ENCODE measurements around the gene SLCO4C1. TPM values are rescaled to one million over a fixed set of nuclear protein-coding genes. Genes with fewer than 3 reads are reported as not detected.

Gene SLCO4C1
- total RNA-seq, 1 donor from 2014 or later = 0.11 TPM

GRCh38 chr5:102223542-102224477 lies 72.3 kb downstream of the SLCO4C1 start:
- Mint-ChIP-seq H3K4me1 (ENCODE audit: unreplicated experiment) (no peaks in the 10 kb centered on the region), H3K27me3 (ENCODE audit: unreplicated experiment) (no peaks in the 10 kb centered on the region), H3K36me3 (ENCODE audit: unreplicated experiment) (no peaks in the 10 kb centered on the region), H3K9me3 (ENCODE audit: unreplicated experiment) (peaks cover 8% of the 10 kb centered on the region), H3K4me3 (ENCODE audit: unreplicated experiment) (no peak overlapping the region), H3K27ac (ENCODE audit: unreplicated experiment) (no peak overlapping the region)
- DNase-seq (ENCODE audit: extremely low spot score, unreplicated experiment) = no peak
- peak; percentile 49 for TF ChIP-seq CTCF (IDR thresholded peaks at IDR 0.05)

- Mint-ChIP-seq H3K4me3 (ENCODE audit: unreplicated experiment) (no peak overlapping the region), H3K9me3 (ENCODE audit: unreplicated experiment) (peaks cover 8% of the 10 kb centered on the region), H3K36me3 (ENCODE audit: unreplicated experiment) (no peaks in the 10 kb centered on the region), H3K4me1 (ENCODE audit: unreplicated experiment) (no peaks in the 10 kb centered on the region), H3K27me3 (ENCODE audit: unreplicated experiment) (no peaks in the 10 kb centered on the region), H3K27ac (ENCODE audit: unreplicated experiment) (no peak overlapping the region)
- no peak for TF ChIP-seq CTCF (IDR thresholded peaks at IDR 0.05)
- no peak for DNase-seq (ENCODE audit: extremely low spot score, unreplicated experiment)
Observed at GRCh38 chr5:102222772-102223171, 73.3 kb downstream of the SLCO4C1 start.

- H3K4me3 Mint-ChIP-seq (ENCODE audit: unreplicated experiment) = no peak overlapping the region
- no peaks in the 10 kb centered on the region for H3K4me1 Mint-ChIP-seq (ENCODE audit: unreplicated experiment)
- H3K27ac Mint-ChIP-seq (ENCODE audit: unreplicated experiment) = no peak overlapping the region
- no peaks in the 10 kb centered on the region for H3K36me3 Mint-ChIP-seq (ENCODE audit: unreplicated experiment)
- peaks cover 8% of the 10 kb centered on the region for H3K9me3 Mint-ChIP-seq (ENCODE audit: unreplicated experiment)
- H3K27me3 Mint-ChIP-seq (ENCODE audit: unreplicated experiment) = no peaks in the 10 kb centered on the region
- no peak for DNase-seq (ENCODE audit: extremely low spot score, unreplicated experiment)
- TF ChIP-seq CTCF (IDR thresholded peaks at IDR 0.05) = no peak
Observed at GRCh38 chr5:102221949-102222348, 74.1 kb downstream of the SLCO4C1 start.

- no peaks in the 10 kb centered on the region for H3K36me3 Mint-ChIP-seq (ENCODE audit: unreplicated experiment)
- TF ChIP-seq CTCF (IDR thresholded peaks at IDR 0.05) = no peak
- H3K9me3 Mint-ChIP-seq (ENCODE audit: unreplicated experiment) = peaks cover 8% of the 10 kb centered on the region
- no peaks in the 10 kb centered on the region for H3K27me3 Mint-ChIP-seq (ENCODE audit: unreplicated experiment)
- H3K4me3 Mint-ChIP-seq (ENCODE audit: unreplicated experiment) = no peak overlapping the region
- H3K27ac Mint-ChIP-seq (ENCODE audit: unreplicated experiment) = no peak overlapping the region
- DNase-seq (ENCODE audit: extremely low spot score, unreplicated experiment) = no peak
- H3K4me1 Mint-ChIP-seq (ENCODE audit: unreplicated experiment) = no peaks in the 10 kb centered on the region
Observed at GRCh38 chr5:102218159-102218558, 77.9 kb downstream of the SLCO4C1 start.

GRCh38 chr5:102216678-102217077 lies 79.4 kb downstream of the SLCO4C1 start:
- TF ChIP-seq CTCF (IDR thresholded peaks at IDR 0.05) = no peak
- H3K36me3 Mint-ChIP-seq (ENCODE audit: unreplicated experiment) = no peaks in the 10 kb centered on the region
- H3K9me3 Mint-ChIP-seq (ENCODE audit: unreplicated experiment) = peaks cover 3% of the 10 kb centered on the region
- no peaks in the 10 kb centered on the region for H3K4me1 Mint-ChIP-seq (ENCODE audit: unreplicated experiment)
- H3K27ac Mint-ChIP-seq (ENCODE audit: unreplicated experiment) = no peak overlapping the region
- DNase-seq (ENCODE audit: extremely low spot score, unreplicated experiment) = no peak
- no peak overlapping the region for H3K4me3 Mint-ChIP-seq (ENCODE audit: unreplicated experiment)
- no peaks in the 10 kb centered on the region for H3K27me3 Mint-ChIP-seq (ENCODE audit: unreplicated experiment)

All from osteocyte (in vitro differentiated cells).